GM23338 (cell line): Measurements from ENCODE around the gene CNTNAP5. TPM values are rescaled to one million over a fixed set of nuclear protein-coding genes. Genes with fewer than 3 reads are reported as not detected.

ENCODE experiments used
- ATAC-seq: fragments of 200-7000 bp; cut with Tn5 transposase; 3 replicates; pipeline ENCODE4 v1.9.1; 2020
- DNase-seq: peaks from one replicate; pipeline ENCODE4 v3.0.0-alpha.2; 2015; ENCODE audit warnings: low spot score
- H2AFZ ChIP-seq: fragments of 200-600 bp; sonication (generic); 2 replicates; pipeline ENCODE4 v1.8.0; 2016; ENCODE audit warnings: antibody characterized with exemption, mild to moderate bottlenecking, moderate library complexity
- H3F3A ChIP-seq: fragments of 200-600 bp; sonication (generic); replicated peaks from 2 replicates; pipeline ENCODE4 v1.8.0; 2017; ENCODE audit warnings: antibody characterized with exemption, mixed run types, low read depth
- H3K27ac ChIP-seq: fragments of 200-600 bp; sonication (generic); 2 replicates; pipeline ENCODE4 v1.6.1; 2016; ENCODE audit warnings: low read depth
- H3K27me3 ChIP-seq: fragments of 200-600 bp; sonication (generic); 2 replicates; pipeline ENCODE4 v1.8.0; 2016; ENCODE audit warnings: mild to moderate bottlenecking, mixed run types, moderate library complexity; ENCODE audit not compliant: insufficient read depth
- H3K36me3 ChIP-seq: fragments of 200-600 bp; sonication (generic); 2 replicates; pipeline ENCODE4 v1.8.0; 2016; ENCODE audit warnings: mild to moderate bottlenecking; ENCODE audit not compliant: insufficient read depth
- H3K4me1 ChIP-seq: fragments of 200-600 bp; sonication (generic); 2 replicates; pipeline ENCODE4 v1.8.0; 2016; ENCODE audit warnings: mild to moderate bottlenecking, moderate library complexity; ENCODE audit not compliant: insufficient read depth
- H3K4me2 ChIP-seq: fragments of 200-600 bp; sonication (generic); 2 replicates; pipeline ENCODE4 v1.7.1; 2017; ENCODE audit warnings: mixed run types
- H3K4me3 ChIP-seq: fragments of 200-600 bp; sonication (generic); 2 replicates; pipeline ENCODE4 v1.6.1; 2016; ENCODE audit warnings: mixed run types
- H3K79me2 ChIP-seq: fragments of 200-600 bp; sonication (generic); replicated peaks from 2 replicates; pipeline ENCODE4 v1.8.0; 2017; ENCODE audit warnings: mild to moderate bottlenecking; ENCODE audit not compliant: insufficient read depth
- H3K9me2 ChIP-seq: fragments of 200-600 bp; sonication (generic); 2 replicates; pipeline ENCODE4 v1.8.0; 2017; ENCODE audit not compliant: insufficient read depth
- H4K20me1 ChIP-seq: fragments of 200-600 bp; sonication (generic); replicated peaks from 2 replicates; pipeline ENCODE4 v1.8.0; 2017; ENCODE audit warnings: mild to moderate bottlenecking; ENCODE audit not compliant: insufficient read depth
- H3K27ac Mint-ChIP-seq: 2 replicates; pipeline ENCODE4 v1.8.0; 2020; ENCODE audit warnings: inconsistent platforms, mild to moderate bottlenecking, moderate library complexity, mixed read lengths
- H3K27me3 Mint-ChIP-seq: 3 replicates; pipeline ENCODE4 v1.8.0; 2022; ENCODE audit warnings: low read depth, mild to moderate bottlenecking, moderate library complexity, mixed read lengths, inconsistent platforms; ENCODE audit not compliant: insufficient read depth, poor library complexity
- H3K36me3 Mint-ChIP-seq: 3 replicates; pipeline ENCODE4 v1.8.0; 2021; ENCODE audit warnings: low read depth, mild to moderate bottlenecking, inconsistent platforms, moderate library complexity, mixed read lengths
- H3K4me1 Mint-ChIP-seq: 3 replicates; pipeline ENCODE4 v1.8.0; 2020; ENCODE audit warnings: mild to moderate bottlenecking, inconsistent platforms, mixed read lengths
- H3K4me3 Mint-ChIP-seq: 3 replicates; pipeline ENCODE4 v1.8.0; 2021; ENCODE audit warnings: moderate library complexity, mild to moderate bottlenecking, inconsistent platforms, mixed read lengths
- H3K9me3 Mint-ChIP-seq: 3 replicates; pipeline ENCODE4 v1.8.0; 2020; ENCODE audit warnings: moderate library complexity, mild to moderate bottlenecking, inconsistent platforms, mixed read lengths
- CREB1 ChIP-seq: fragments of 250-450 bp; sonication (Bioruptor Pico); IDR thresholded peaks from 2 replicates; pipeline ENCODE4 v1.5.0; 2020; ENCODE audit warnings: low read depth, mild to moderate bottlenecking, moderate library complexity
- EZH2 ChIP-seq: fragments of 200-600 bp; sonication (generic); IDR thresholded peaks from one replicate; pipeline ENCODE4 v1.8.0; 2017; ENCODE audit warnings: antibody characterized with exemption, mild to moderate bottlenecking, low read depth; ENCODE audit not compliant: unreplicated experiment
- EZH2phosphoT487 ChIP-seq: fragments of 200-600 bp; sonication (generic); IDR thresholded peaks from one replicate; pipeline ENCODE4 v1.8.1; 2018; ENCODE audit warnings: antibody characterized with exemption; ENCODE audit not compliant: unreplicated experiment
- JUNB ChIP-seq: IDR thresholded peaks from one replicate; pipeline ENCODE4 v1.6.1; 2016; ENCODE audit warnings: antibody characterized with exemption; ENCODE audit not compliant: unreplicated experiment
- NANOG ChIP-seq: IDR thresholded peaks from 2 replicates; pipeline ENCODE4 v1.6.1; 2016; ENCODE audit warnings: antibody characterized with exemption, borderline replicate concordance
- POLR2AphosphoS5 ChIP-seq: IDR thresholded peaks from 2 replicates; pipeline ENCODE4 v1.6.1; 2016; ENCODE audit warnings: antibody characterized with exemption, low read depth
- REST ChIP-seq: IDR thresholded peaks from one replicate; pipeline ENCODE4 v1.6.1; 2018; ENCODE audit warnings: antibody characterized with exemption; ENCODE audit not compliant: unreplicated experiment
- STAT1 ChIP-seq: IDR thresholded peaks from one replicate; pipeline ENCODE4 v1.6.1; 2016; ENCODE audit warnings: antibody characterized with exemption; ENCODE audit not compliant: unreplicated experiment
- ZNF114 ChIP-seq: fragments of 250-450 bp; sonication (Bioruptor Pico); IDR thresholded peaks from 2 replicates; pipeline ENCODE4 v1.5.0; 2020; ENCODE audit warnings: mild to moderate bottlenecking, moderate library complexity
- ZNF331 ChIP-seq: fragments of 250-450 bp; sonication (Bioruptor Pico); IDR thresholded peaks from 2 replicates; pipeline ENCODE4 v1.5.0; 2020; ENCODE audit warnings: low read depth, mild to moderate bottlenecking, moderate library complexity
- ZNF462 ChIP-seq: fragments of 250-450 bp; sonication (Bioruptor Pico); IDR thresholded peaks from 2 replicates; pipeline ENCODE4 v1.5.0; 2020; ENCODE audit warnings: mild to moderate bottlenecking, moderate library complexity
- polyA plus RNA-seq: library from polyadenylated mRNA; unstranded; fragments of >200 nt; fragmentation: Nextera tagmentation; extraction: Ambion mirVana; gene quantifications from 2 replicates; pipeline ENCODE4 v1.2.1, GENCODE V29; 2016
- total RNA-seq: library from RNA; depleted of rRNA; stranded (reverse); fragments of >200 nt; shearing (Covaris generic); gene quantifications from 2 replicates; pipeline ENCODE4 v1.2.3, GENCODE V29; 2014
- TF ChIP-seq, protein P1 (sequence below): IDR thresholded peaks from 2 replicates; pipeline ENCODE4 v1.6.1; 2016; ENCODE audit warnings: antibody characterized with exemption
- TF ChIP-seq, protein P2 (sequence below), 2 experiments: fragments of 200-600 bp in 1 of 2; sonication (generic) in 1 of 2; conservative IDR thresholded peaks; 2 replicates each; pipeline versions ENCODE4 v1.5.1 to v1.6.1; 2016 to 2017; ENCODE audit warnings: antibody characterized with exemption in 2 of 2, low read depth in 2 of 2, mild to moderate bottlenecking in 2 of 2, moderate library complexity in 1 of 2

CNTNAP5 gene
- total and polyA plus RNA-seq, 2 experiments from 2014 or later, result 0.49 to 0.50 TPM

GRCh38 chr2:124091721-124092120, 66.6 kb downstream of the CNTNAP5 start:
- Histone ChIP-seq H3K27ac (no peak overlapping the region), H3K4me1 (no peaks in the 10 kb centered on the region), H3K4me2 (no peak overlapping the region), H2AFZ (0 out of 2 replicates have a peak overlapping the region, but pooled peaks have one; percentile 8), H4K20me1 (no peaks in the 10 kb centered on the region), H3K4me3 (no peak overlapping the region), H3F3A (no peaks in the 10 kb centered on the region), H3K79me2 (no peaks in the 10 kb centered on the region), H3K27me3 (no peaks in the 10 kb centered on the region), H3K36me3 (no peaks in the 10 kb centered on the region), H3K9me2 (no peaks in the 10 kb centered on the region)
- ATAC-seq (no peak), DNase-seq (peak; percentile 1)
- no peaks in the 10 kb centered on the region for H3K36me3 Mint-ChIP-seq
- no peak for TF ChIP-seq NANOG
- no peak for TF ChIP-seq POLR2AphosphoS5
- no peak for TF ChIP-seq CREB1 (CRISPR knock-in tag)
- TF ChIP-seq ZNF462 (CRISPR knock-in tag), result no peak
- TF ChIP-seq STAT1, result no peak
- no peak for TF ChIP-seq EZH2phosphoT487
- TF ChIP-seq ZNF331, result no peak
- no peak for TF ChIP-seq ZNF114
- TF ChIP-seq, protein P1, sequence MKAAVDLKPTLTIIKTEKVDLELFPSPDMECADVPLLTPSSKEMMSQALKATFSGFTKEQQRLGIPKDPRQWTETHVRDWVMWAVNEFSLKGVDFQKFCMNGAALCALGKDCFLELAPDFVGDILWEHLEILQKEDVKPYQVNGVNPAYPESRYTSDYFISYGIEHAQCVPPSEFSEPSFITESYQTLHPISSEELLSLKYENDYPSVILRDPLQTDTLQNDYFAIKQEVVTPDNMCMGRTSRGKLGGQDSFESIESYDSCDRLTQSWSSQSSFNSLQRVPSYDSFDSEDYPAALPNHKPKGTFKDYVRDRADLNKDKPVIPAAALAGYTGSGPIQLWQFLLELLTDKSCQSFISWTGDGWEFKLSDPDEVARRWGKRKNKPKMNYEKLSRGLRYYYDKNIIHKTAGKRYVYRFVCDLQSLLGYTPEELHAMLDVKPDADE, result no peak
- no peak for TF ChIP-seq REST
- no peak for TF ChIP-seq EZH2
- TF ChIP-seq, protein P2, sequence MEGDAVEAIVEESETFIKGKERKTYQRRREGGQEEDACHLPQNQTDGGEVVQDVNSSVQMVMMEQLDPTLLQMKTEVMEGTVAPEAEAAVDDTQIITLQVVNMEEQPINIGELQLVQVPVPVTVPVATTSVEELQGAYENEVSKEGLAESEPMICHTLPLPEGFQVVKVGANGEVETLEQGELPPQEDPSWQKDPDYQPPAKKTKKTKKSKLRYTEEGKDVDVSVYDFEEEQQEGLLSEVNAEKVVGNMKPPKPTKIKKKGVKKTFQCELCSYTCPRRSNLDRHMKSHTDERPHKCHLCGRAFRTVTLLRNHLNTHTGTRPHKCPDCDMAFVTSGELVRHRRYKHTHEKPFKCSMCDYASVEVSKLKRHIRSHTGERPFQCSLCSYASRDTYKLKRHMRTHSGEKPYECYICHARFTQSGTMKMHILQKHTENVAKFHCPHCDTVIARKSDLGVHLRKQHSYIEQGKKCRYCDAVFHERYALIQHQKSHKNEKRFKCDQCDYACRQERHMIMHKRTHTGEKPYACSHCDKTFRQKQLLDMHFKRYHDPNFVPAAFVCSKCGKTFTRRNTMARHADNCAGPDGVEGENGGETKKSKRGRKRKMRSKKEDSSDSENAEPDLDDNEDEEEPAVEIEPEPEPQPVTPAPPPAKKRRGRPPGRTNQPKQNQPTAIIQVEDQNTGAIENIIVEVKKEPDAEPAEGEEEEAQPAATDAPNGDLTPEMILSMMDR (conservative IDR thresholded peaks at IDR 0.05; ENCODE audit: low read depth in 2 of 2), result no peak
- no peak for TF ChIP-seq JUNB
- no peaks in the 10 kb centered on the region for H3K27me3 Mint-ChIP-seq
- peaks cover 4% of the 10 kb centered on the region; the same call in 2 of the 3 replicates for H3K9me3 Mint-ChIP-seq
- no peak overlapping the region for H3K4me3 Mint-ChIP-seq
- no peak overlapping the region for H3K27ac Mint-ChIP-seq
- peaks cover 9% of the 10 kb centered on the region for H3K4me1 Mint-ChIP-seq
